ENCODE results near the gene AFTPH. TPM values are rescaled to one million over a fixed set of nuclear protein-coding genes. Genes with fewer than 3 reads are reported as not detected.

Gene AFTPH, protein sequence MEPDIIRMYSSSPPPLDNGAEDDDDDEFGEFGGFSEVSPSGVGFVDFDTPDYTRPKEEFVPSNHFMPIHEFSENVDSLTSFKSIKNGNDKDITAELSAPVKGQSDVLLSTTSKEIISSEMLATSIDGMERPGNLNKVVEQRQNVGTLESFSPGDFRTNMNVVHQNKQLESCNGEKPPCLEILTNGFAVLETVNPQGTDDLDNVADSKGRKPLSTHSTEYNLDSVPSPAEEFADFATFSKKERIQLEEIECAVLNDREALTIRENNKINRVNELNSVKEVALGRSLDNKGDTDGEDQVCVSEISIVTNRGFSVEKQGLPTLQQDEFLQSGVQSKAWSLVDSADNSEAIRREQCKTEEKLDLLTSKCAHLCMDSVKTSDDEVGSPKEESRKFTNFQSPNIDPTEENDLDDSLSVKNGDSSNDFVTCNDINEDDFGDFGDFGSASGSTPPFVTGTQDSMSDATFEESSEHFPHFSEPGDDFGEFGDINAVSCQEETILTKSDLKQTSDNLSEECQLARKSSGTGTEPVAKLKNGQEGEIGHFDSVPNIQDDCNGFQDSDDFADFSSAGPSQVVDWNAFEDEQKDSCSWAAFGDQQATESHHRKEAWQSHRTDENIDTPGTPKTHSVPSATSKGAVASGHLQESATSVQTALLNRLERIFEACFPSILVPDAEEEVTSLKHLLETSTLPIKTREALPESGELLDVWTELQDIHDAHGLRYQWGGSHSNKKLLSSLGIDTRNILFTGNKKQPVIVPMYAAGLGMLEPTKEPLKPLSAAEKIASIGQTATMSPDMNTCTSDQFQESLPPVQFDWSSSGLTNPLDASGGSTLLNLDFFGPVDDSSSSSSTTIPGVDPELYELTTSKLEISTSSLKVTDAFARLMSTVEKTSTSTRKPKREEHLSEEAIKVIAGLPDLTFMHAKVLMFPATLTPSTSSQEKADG
- 10 to 100 TPM; 57.9 to 59.7 TPM for total RNA-seq
- long read RNA-seq, full-length matches to known transcripts, result 52 of 81 reads
- long read RNA-seq, partial matches to known transcripts, result 7 of 81 reads
- long read RNA-seq, other reads (novel, unspliced or antisense), result 22 of 81 reads

- intact Hi-C loops (cut with DNase I, micrococcal nuclease), result loop anchor here in 1 of 2 donors (10.0 kb wide), 1 partner anchor 341 kb away; no protein-coding TSS in a partner anchor
- DNase-seq (peak; percentile 98 to 100), ATAC-seq (peak; percentile 96)
Measured at GRCh38 chr2:64523666-64524603, at the start of gene AFTPH. Gene AFTPH, plus strand, starts transcription at chr2:64524328. Its CDS starts 27,147 bp downstream, at chr2:64551475.

- intact Hi-C loops (cut with DNase I, micrococcal nuclease), result loop anchor here in 1 of 2 donors (5.0 kb wide), 1 partner anchor 142 kb away; no protein-coding TSS in a partner anchor
- DNase-seq (no peak), ATAC-seq (no peak)
Measured at GRCh38 chr2:64474636-64475035, 49.5 kb upstream of the AFTPH start.

GRCh38 chr2:64477037-64477436, 47.1 kb upstream of the AFTPH start:
- ATAC-seq (no peak), DNase-seq (no peak)
- intact Hi-C loops (cut with DNase I, micrococcal nuclease), result loop anchor here in 1 of 2 donors (5.0 kb wide), 1 partner anchor 145 kb away; no protein-coding TSS in a partner anchor

DNA sequence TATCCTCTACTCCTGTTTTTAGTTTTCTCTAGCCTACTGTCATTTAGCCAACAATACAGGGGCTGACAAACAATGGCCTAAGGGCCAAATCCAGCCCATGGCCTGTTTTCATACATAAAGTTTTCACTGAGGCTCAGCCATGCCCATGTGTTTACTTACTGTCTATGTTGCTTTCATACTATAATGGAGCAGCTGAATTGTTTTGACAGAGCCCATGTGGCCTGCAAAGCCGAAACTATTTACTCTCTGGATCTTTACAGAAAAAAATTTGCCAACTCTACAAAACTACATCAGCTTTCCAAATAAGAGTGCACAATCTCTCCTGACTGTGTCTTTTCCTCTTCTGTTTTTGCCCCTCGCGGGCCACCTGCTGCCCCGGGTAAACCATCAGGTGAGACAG, 46.1 kb upstream of the AFTPH start:
- intact Hi-C loops (cut with DNase I, micrococcal nuclease), result loop anchor here in 1 of 2 donors (5.0 kb wide), 1 partner anchor 146 kb away; no protein-coding TSS in a partner anchor
- DNase-seq, result no peak
- no peak for ATAC-seq

- intact Hi-C loops (cut with DNase I, micrococcal nuclease), result loop anchor here in 1 of 2 donors (5.0 kb wide), 1 partner anchor 146 kb away; no protein-coding TSS in a partner anchor
- ATAC-seq (peak; percentile 36), DNase-seq (no peak)
Measured at GRCh38 chr2:64478502-64479230, 45.5 kb upstream of the AFTPH start.

DNA sequence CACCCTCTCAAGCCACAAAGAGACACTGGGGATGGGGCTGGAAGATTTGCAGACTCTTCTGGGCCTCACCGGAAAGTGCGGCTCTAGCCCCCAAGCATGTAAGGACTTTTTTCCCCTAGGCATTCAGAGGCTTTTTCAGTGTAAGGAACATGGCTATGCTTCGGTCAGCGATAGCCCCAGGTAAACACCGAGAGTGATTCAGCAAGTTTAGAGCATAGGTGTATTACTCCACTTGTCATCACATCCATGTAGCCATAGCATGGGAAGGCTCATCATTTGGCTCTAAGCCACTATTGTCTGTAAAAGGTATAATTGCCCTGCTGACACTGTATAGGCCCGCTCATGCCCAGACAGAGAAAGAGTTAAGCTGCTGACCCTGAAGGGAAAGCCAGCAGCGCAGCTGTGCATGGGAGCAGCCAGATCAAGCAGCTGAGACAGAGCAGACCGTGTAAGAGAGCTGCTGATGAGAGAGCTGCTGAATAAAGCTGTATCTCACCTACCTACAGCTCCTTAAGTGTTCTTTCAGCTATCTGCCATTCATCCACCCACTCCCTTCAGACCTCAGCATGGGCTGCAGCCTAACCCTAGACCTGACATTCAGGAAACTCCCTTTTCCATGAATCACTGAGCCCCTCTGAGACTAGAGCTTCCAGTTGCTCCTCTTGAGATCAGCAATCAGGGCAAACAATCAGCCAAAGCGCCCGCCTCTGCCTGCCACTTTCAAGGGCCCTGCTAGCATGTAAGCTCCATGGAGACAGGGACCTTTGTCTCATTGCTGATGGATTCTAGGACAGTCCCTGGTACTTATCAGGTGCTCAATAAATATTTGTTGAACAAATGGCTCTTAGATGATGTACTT, 44.6 kb upstream of the AFTPH start:
- ATAC-seq, result no peak
- intact Hi-C loops (cut with DNase I, micrococcal nuclease), result loop anchor here in 1 of 2 donors (5.0 kb wide), 1 partner anchor 147 kb away; no protein-coding TSS in a partner anchor

GRCh38 chr2:64481665-64482064, 42.5 kb upstream of the AFTPH start:
- intact Hi-C loops (cut with DNase I, micrococcal nuclease), result no loop called here
- DNase-seq (no peak), ATAC-seq (no peak)

More for the DNA sequence above, 44.6 kb upstream of the AFTPH start:
- no peak for DNase-seq

DNA sequence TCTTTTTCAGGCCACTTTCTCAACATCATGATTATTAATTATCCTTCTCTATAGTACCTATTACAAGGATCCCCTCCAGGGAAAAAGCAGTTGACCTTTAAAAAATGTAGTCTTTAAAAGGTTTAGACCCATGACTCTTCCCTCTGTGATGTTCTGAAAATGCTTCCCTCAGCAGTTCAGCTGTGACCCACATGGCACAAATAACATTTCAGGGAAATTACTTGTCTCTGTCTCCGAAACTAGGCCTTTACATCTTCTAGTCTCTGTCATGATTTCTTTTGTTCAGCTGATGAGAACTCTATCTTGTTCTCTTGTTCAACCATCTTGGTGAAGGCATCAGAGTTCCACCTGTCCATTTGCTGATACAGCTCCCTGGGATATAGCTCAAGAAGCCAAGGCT, 41.9 kb upstream of the AFTPH start:
- ATAC-seq (no peak), DNase-seq (no peak)
- intact Hi-C loops (cut with DNase I, micrococcal nuclease), result no loop called here

- peak; percentile 81 for ATAC-seq
- peak; percentile 36 to 42 for DNase-seq
- intact Hi-C loops (cut with DNase I, micrococcal nuclease), result no loop called here
Measured at GRCh38 chr2:64482765-64483504, 41.2 kb upstream of the AFTPH start.

DNA sequence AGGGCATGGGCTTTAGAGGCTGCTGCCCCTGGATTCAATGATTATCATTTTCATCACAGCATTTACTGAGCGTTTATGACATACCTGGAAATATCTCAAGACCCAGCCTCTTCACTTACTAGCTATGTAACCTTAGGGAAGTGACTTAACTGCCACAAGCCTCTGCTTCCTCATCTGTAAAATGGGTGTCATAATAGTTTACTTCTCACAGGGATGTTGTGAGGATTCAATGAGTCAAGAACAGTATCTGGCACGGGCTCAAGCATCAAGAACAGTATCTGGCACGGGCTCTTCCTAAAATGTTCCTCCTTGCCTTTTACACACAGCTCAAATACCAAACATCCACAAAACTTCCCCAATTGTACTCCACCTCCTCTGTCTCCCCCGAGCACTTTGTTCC, 38.8 kb upstream of the AFTPH start:
- ATAC-seq (no peak), DNase-seq (no peak)
- intact Hi-C loops (cut with DNase I, micrococcal nuclease), result loop anchor here in 1 of 2 donors (5.0 kb wide), 2 partner anchors 153 to 438 kb away; no protein-coding TSS in a partner anchor

DNA sequence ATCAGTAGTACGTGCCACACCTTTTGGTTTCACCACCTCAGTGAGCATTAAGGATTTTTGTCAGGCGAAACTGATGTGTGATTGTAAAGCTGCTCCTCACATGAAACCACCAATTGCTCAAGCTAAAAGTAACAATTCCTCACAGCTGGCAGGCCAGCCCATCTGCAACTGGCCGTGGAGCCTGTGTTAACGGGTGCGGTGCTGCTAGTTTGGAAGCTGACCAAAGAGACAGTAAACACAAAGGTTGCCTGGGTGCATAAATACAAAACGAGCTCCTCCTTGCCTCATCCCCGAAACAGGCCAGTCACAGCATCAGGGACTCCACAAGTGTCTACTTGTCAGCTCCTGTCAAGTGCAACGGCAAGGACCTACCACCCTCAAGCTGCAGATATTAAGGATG, 38.2 kb upstream of the AFTPH start:
- intact Hi-C loops (cut with DNase I, micrococcal nuclease), result loop anchor here in 1 of 2 donors (5.0 kb wide), 2 partner anchors 154 to 439 kb away; no protein-coding TSS in a partner anchor
- DNase-seq (no peak), ATAC-seq (peak; percentile 14)

GRCh38 chr2:64487256-64488049, 36.7 kb upstream of the AFTPH start:
- DNase-seq (no peak), ATAC-seq (peak; percentile 69)
- intact Hi-C loops (cut with DNase I, micrococcal nuclease), result loop anchor here in 1 of 2 donors (5.0 kb wide), 2 partner anchors 155 to 440 kb away; no protein-coding TSS in a partner anchor

DNA sequence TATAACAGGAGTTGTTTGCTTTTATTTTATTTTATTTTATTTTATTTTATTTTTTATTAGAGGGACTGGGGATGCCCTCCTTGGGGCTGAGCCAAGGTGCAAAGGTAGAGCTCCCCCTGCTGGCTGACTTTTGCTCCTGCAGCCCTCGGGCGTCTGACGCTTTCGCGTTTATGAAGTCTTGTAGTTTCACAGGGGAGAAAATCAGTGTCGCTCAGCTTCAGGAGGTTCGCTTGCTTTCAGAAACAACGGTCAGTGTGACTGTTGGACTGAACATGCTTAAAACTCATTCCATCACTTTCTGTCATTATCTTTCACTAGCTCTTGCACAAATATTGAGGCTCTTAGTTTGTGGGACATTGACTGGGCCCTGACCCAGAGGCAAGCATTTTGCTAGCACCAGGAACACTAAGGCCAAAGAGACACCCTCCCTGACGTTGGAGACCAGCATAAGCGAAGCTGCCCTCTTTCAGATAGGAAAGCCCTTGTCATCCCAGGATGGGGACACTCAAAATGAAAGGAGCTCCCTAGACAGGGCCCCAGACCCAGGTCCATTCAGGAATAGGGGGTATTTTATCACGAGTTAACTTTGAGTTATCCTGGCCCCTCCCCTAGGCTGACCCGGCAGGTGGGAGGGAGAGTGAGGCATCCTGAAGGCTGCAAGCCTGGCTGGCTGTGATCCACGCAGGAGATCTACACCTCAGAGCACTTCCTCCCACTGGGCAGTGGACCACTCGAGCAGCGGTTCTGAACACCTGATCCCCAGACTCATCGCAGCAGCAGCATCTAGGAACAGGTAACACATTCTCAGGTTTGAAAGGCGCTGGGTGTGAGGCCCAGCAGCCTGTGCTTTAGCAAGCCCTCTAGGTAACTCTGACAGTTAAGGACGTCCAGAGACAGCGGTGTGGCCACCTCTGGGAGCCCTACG, 35.8 kb upstream of the AFTPH start:
- ATAC-seq (peak; percentile 81), DNase-seq (peak in 1 of 2 donors; percentile 79)
- intact Hi-C loops (cut with DNase I, micrococcal nuclease), result loop anchor here in 1 of 2 donors (5.0 kb wide), 2 partner anchors 156 to 441 kb away; no protein-coding TSS in a partner anchor
